OCI-LY7 (cell line): ENCODE results near the gene SLC26A9. TPM values are rescaled to one million over a fixed set of nuclear protein-coding genes. Genes with fewer than 3 reads are reported as not detected.

Source experiments
- BruUV-seq: library from RNA; stranded (reverse); fragments of 400-500 nt; replicated peaks from 2 replicates; lab custom pipeline; 2021; lab: Mats Ljungman, UMichigan
- CTCF ChIA-PET: fragments of 300-600 bp; sonication (Branson Sonifier 250); formaldehyde crosslinking; loops from one replicate; lab custom pipeline; 2022; ENCODE audit warnings: antibody characterized with exemption; ENCODE audit not compliant: unreplicated experiment; lab: Charles Lee
- POLR2A ChIA-PET: fragments of 300-600 bp; sonication (Branson Sonifier 250); formaldehyde crosslinking; loops from one replicate; lab custom pipeline; 2022; ENCODE audit warnings: antibody characterized with exemption; lab: Charles Lee
- DNase-seq: peaks from one replicate; pipeline ENCODE4 v3.0.0-alpha.2; 2015; ENCODE audit warnings: low spot score
- H2AFZ ChIP-seq: fragments of 200-600 bp; sonication (generic), shearing (Covaris generic); 2 replicates; pipeline ENCODE4 v1.6.1; 2014; ENCODE audit warnings: mild to moderate bottlenecking, antibody characterized with exemption, low read length, moderate library complexity
- H3K27ac ChIP-seq: fragments of 200-600 bp; sonication (generic); 2 replicates; pipeline ENCODE4 v1.5.1; 2014; ENCODE audit warnings: mixed run types, low read depth, mild to moderate bottlenecking, moderate library complexity, low read length, inconsistent platforms; ENCODE audit not compliant: poor library complexity, severe bottlenecking
- H3K36me3 ChIP-seq: fragments of 200-600 bp; sonication (generic); 2 replicates; pipeline ENCODE4 v1.6.1; 2014; ENCODE audit warnings: mild to moderate bottlenecking, antibody characterized with exemption, low read length, moderate library complexity, mixed read lengths; ENCODE audit not compliant: insufficient read depth
- H3K4me1 ChIP-seq: fragments of 200-600 bp; sonication (generic); 2 replicates; pipeline ENCODE4 v1.5.1; 2014; ENCODE audit warnings: mild to moderate bottlenecking, low read length; ENCODE audit not compliant: insufficient read depth, poor library complexity, severe bottlenecking
- H3K4me2 ChIP-seq: fragments of 200-600 bp; sonication (generic); 2 replicates; pipeline ENCODE4 v1.6.1; 2014; ENCODE audit warnings: mild to moderate bottlenecking, low read length
- H3K4me3 ChIP-seq: fragments of 200-600 bp; sonication (generic); 2 replicates; pipeline ENCODE4 v1.5.1; 2014; ENCODE audit warnings: mild to moderate bottlenecking, low read depth, low read length; ENCODE audit not compliant: poor library complexity, severe bottlenecking
- H3K79me2 ChIP-seq: fragments of 200-600 bp; sonication (generic); 2 replicates; pipeline ENCODE4 v1.6.1; 2016; ENCODE audit warnings: low read depth, mild to moderate bottlenecking, low read length, moderate library complexity, mixed read lengths; ENCODE audit not compliant: insufficient read depth
- H3K9me2 ChIP-seq: fragments of 200-600 bp; sonication (generic); 2 replicates; pipeline ENCODE4 v1.6.1; 2016; ENCODE audit warnings: mild to moderate bottlenecking, low read length, mixed read lengths; ENCODE audit not compliant: insufficient read depth
- H3K9me3 ChIP-seq: fragments of 200-600 bp; sonication (generic); 2 replicates; pipeline ENCODE4 v1.6.1; 2014; ENCODE audit warnings: mild to moderate bottlenecking, mixed run types, low read length, mixed read lengths
- H4K20me1 ChIP-seq: fragments of 200-600 bp; sonication (generic); 2 replicates; pipeline ENCODE4 v1.6.1; 2014; ENCODE audit warnings: mild to moderate bottlenecking, antibody characterized with exemption, low read length, moderate library complexity, mixed read lengths; ENCODE audit not compliant: insufficient read depth
- CTCF ChIP-seq: fragments of 200-600 bp; sonication (generic); conservative IDR thresholded peaks from 2 replicates; pipeline ENCODE4 v1.5.1; 2014; ENCODE audit warnings: mild to moderate bottlenecking, antibody characterized with exemption, low read length, moderate library complexity, mixed read lengths
- EZH2phosphoT487 ChIP-seq: fragments of 200-600 bp; sonication (generic); IDR thresholded peaks from 2 replicates; pipeline ENCODE4 v1.6.1; 2018; ENCODE audit warnings: low read depth, borderline replicate concordance, mild to moderate bottlenecking, mixed run types, antibody characterized with exemption, low read length, moderate library complexity, mixed read lengths
- intact Hi-C: fragments of 100-400 bp; cut with micrococcal nuclease; formaldehyde crosslinking; loops from one replicate; pipeline ENCODE4 v1.10.0; 2022; ENCODE audit not compliant: unreplicated experiment
- total RNA-seq, 2 experiments: library from RNA; depleted of rRNA in 1 of 2; stranded (reverse); fragments of >200 nt in 1 of 2; shearing (Covaris generic) in 1 of 2; gene quantifications; 2 replicates each; pipeline ENCODE4 v1.2.3, GENCODE V29; 2014 to 2022

The SLC26A9 gene
- total RNA-seq, 2 experiments from 2014 or later: not detected

DNA sequence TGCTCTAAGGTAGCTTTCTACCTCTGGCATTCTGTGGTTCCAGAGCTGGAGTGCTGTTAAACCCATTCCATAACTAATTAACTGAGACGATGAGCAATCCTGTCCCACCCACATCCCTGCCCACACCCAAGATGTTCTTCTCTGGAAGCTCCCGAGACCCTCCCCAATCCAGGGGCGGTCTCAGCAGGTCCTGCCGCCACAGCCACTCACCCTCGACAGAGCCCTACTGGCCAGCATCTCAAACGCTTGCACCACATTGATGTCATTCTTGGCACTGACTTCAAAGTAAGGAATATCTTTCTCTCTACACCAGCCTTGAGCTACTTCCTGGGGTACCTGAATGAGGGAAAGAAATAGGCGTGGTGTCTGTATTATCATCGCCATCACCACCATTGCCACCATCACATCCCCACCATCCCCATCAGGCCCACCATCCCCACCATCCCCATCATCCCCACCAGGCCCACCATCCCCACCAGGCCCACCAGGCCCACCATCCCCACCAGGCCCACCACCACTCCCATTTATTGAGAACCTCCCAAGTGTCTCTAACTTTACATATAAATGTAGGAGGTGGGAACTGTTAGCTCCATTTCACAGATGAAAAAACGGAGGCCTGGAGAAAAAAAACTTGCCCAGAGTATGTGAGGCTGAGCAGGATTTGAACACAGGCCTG lies 42.2 kb upstream of the SLC26A9 start:
- TF ChIP-seq CTCF (no peak), EZH2phosphoT487 (no peak)
- intact Hi-C loops: no loop called here
- Histone ChIP-seq H3K27ac (no peak overlapping the region), H4K20me1 (no peaks in the 10 kb centered on the region), H3K9me2 (no peaks in the 10 kb centered on the region), H2AFZ (no peak overlapping the region), H3K4me2 (no peak overlapping the region), H3K9me3 (0 out of 2 replicates have a peak, but pooled peaks cover 5% of the 10 kb centered on the region), H3K79me2 (no peaks in the 10 kb centered on the region), H3K4me1 (no peaks in the 10 kb centered on the region), H3K36me3 (no peaks in the 10 kb centered on the region), H3K4me3 (no peak overlapping the region)
- POLR2A ChIA-PET: interaction anchor here (0.6 to 2.1 kb wide), 5 partner anchors 8 to 434 kb away, joined by 3 to 7 read pairs (median 4); no protein-coding TSS in a partner anchor
- DNase-seq: no peak
- CTCF ChIA-PET: interaction anchor here (0.8 to 3.2 kb wide), 3 partner anchors 121 to 135 kb away, joined by 3 to 13 read pairs (median 9); no protein-coding TSS in a partner anchor
- no TSS peak for BruUV-seq

- intact Hi-C loops: loop anchor here (1.0 kb wide), 2 partner anchors 46 to 122 kb away; no protein-coding TSS in a partner anchor
- BruUV-seq: no TSS peak
- ChIA-PET CTCF (interaction anchor here (0.7 to 3.2 kb wide), 5 partner anchors 15 to 149 kb away, joined by 3 to 13 read pairs (median 3); no protein-coding TSS in a partner anchor), POLR2A (interaction anchor here (0.5 to 2.1 kb wide), 2 partner anchors 88 to 122 kb away, joined by 3 to 7 read pairs; no protein-coding TSS in a partner anchor)
- TF ChIP-seq EZH2phosphoT487 (no peak), CTCF (peak; percentile 91)
- Histone ChIP-seq H3K27ac (no peak overlapping the region), H4K20me1 (no peaks in the 10 kb centered on the region), H3K4me3 (no peak overlapping the region), H3K4me2 (no peak overlapping the region), H3K9me2 (no peaks in the 10 kb centered on the region), H3K79me2 (no peaks in the 10 kb centered on the region), H2AFZ (no peak overlapping the region), H3K9me3 (0 out of 2 replicates have a peak, but pooled peaks cover 5% of the 10 kb centered on the region), H3K36me3 (no peaks in the 10 kb centered on the region), H3K4me1 (no peaks in the 10 kb centered on the region)
- peak; percentile 72 for DNase-seq
These were observed 40.9 kb upstream of the SLC26A9 start for GRCh38 chr1:205983925-205984725.
